DMS 273 (cell line): Measurements from ENCODE around the gene YES1.

Experiments
- DNase-seq: peaks from one replicate; lab custom pipeline; 2025; ENCODE audit not compliant: unreplicated experiment; lab: John Stamatoyannopoulos, UW

The YES1 gene

GRCh38 chr18:730692-731091 lies 81.3 kb downstream of the YES1 start:
- no peak for DNase-seq

- DNase-seq: peak; percentile 26
Observed at GRCh38 chr18:730120-730519, 81.9 kb downstream of the YES1 start.

- DNase-seq: no peak
Observed at GRCh38 chr18:725646-726045, 86.4 kb downstream of the YES1 start.

DNA sequence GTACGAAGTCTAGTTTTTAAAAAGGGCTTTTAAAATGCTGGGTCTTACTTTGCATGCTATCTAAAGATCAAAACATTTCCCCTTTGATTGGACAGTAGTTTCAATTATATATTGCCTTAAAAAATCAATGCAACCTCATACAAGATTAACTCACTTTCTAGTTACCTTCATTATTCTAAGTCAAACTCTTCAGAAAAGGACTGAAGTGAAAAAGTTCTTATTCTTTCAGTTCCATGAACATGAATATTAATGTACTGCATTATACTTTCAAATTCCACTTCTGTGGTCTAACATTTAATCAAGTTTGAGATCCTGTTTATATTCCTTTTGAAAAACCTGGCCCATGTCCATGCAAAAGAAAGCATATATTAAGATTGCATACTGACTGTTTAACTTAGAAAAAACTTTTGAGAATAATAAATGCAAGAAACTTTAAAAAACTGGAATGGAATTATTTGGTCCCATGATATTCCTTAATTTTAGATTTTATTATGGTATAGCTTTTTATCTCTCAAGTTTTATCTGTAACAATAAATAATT lies 88.4 kb downstream of the YES1 start:
- DNase-seq: no peak

- DNase-seq: no peak
Observed at GRCh38 chr18:717003-717402, 95.0 kb downstream of the YES1 start.

GRCh38 chr18:715626-716025 lies 96.4 kb downstream of the YES1 start:
- peak; percentile 35 for DNase-seq

GRCh38 chr18:713135-713490 lies 98.9 kb downstream of the YES1 start:
- no peak for DNase-seq

- peak; percentile 94 for DNase-seq
Observed at GRCh38 chr18:712401-713134, 99.5 kb downstream of the YES1 start, which contains the start of gene ENOSF1. Gene ENOSF1, minus strand, starts transcription at chr18:712630. Its CDS starts 43 bp downstream, at chr18:712587.

GRCh38 chr18:711657-712400 lies 100.2 kb downstream of the YES1 start:
- peak; percentile 86 for DNase-seq

GRCh38 chr18:711310-711656 lies 100.8 kb downstream of the YES1 start:
- peak; percentile 61 for DNase-seq

- DNase-seq: peak; percentile 12
Observed at GRCh38 chr18:710418-711300, 101.4 kb downstream of the YES1 start.

- DNase-seq: no peak
Observed at GRCh38 chr18:709771-710170, 102.3 kb downstream of the YES1 start.

DNA sequence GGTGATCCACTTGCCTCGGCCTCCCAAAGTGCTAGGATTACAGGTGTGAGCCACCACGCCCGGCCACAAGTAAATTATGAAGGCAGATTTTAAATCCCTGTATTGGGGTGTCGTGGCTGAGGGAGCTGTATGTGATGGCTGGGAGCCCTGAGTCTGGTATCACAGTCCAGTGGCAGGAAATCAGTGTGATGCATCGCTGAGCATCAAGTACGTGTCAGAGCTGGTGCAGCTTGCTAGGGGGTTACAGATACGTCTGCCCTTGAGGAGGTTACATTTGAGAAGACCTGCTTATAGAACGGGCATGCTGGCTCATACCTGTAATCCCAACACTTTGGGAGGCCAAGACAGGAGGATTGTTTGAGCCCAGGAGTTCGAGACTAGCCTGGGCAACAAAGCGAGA lies 103.9 kb downstream of the YES1 start:
- DNase-seq: no peak

DNA sequence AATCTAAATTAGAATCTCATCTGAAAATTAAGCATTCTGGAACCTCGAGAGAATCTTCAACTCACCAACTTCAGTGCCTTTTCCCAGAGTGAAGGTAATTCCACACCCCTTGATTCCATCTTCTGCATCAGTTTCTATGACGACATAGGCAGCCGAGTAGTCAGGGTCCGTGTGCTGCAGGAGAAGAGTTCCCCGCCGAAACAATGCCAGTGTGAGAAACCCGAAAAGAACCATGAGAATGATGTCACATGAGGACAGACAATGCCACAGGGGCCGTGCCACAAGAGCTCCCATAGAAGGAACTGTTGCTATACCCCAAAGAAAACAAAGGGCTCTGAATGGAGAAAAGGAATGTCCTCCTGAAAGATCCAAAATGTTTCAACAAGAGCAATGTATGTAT lies 105.6 kb downstream of the YES1 start:
- no peak for DNase-seq

GRCh38 chr18:703213-703967 lies 108.7 kb downstream of the YES1 start:
- DNase-seq: no peak

- no peak for DNase-seq
Observed at GRCh38 chr18:697800-698199, 114.2 kb downstream of the YES1 start.

DNA sequence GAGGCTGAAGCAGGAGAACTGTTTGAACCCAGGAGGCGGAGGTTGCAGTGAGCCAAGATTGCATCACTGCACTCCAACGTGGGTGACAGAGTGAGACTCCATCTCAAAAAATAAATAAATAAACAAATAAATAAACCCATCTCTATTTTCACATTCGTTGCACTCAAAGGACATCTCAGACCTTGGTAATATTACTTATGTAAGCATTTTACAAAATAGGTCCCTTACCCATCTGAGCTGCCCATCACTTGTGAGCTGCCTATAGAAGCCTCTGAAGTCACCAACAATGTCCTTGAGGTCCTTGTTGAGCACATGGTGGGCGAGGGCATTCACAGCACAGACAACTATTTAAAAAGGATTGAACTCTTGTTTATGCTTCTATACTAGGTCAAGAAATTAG lies 115.0 kb downstream of the YES1 start:
- no peak for DNase-seq

DNA sequence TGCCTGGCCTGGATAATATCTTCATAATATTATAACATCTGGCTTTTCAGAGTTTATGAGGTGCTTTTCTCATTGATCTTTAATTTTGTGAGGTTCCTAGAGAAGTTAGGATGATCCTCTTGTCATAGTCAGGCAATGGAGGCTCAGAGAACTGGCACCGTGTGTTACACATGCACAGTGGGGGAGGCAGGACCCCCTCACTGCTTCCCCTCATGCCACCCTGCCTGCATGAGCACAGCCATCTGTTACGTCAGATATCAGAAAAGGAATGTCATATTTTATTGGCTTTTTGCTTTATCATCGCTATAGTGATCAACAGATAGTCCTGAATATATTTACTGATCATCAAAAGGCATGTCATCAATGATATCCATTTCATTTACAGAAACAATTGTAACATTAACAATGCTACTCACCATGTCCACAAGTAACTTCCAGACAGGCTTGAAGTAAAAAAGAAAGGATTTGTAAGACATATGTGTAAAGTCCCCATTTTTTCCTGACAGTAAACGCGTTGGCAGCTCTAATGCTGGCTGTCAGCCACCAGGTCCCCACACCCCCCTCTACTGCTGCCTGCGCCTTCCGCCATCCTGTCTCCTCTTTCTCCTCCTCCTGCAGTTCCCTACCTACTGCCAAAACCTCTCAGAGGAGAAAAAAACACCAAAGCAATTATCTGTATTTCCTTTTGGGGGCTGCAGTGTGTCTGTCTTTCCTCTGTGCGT lies 118.4 kb downstream of the YES1 start:
- DNase-seq: no peak

DNA sequence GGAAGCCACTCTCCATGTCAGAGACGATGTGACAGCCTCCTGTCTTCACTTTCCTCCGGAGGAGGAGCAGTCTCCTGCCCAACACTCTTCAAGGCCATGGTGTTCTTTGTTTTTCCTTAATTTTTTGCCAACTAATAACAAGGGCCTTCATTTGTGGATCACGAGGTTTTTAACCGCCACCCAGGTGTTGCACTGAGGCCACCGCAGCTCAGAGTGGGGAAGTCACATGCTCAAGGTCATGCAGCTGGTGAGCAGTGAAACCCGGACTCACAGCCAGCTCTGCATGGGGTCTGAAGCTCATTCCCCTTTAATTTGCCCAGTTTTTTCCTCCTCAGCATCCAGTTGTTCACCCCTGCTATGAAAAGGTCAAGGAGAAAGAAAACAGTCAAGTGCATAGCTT lies 119.2 kb downstream of the YES1 start:
- DNase-seq: no peak

- DNase-seq: peak; percentile 37
Observed at GRCh38 chr18:688323-688722, 123.7 kb downstream of the YES1 start.
